ENCODE data around the gene EHBP1L1.
A peak's percentile ranks its signal among the peaks of the same experiment; 100 is the strongest.

The EHBP1L1 gene

GRCh38 chr11:65613091-65613928 is 37.5 kb downstream of the EHBP1L1 start:
- no peak for DNase-seq (ENCODE audit: extremely low read depth, low read depth)
- TF ChIP-seq, protein P1, sequence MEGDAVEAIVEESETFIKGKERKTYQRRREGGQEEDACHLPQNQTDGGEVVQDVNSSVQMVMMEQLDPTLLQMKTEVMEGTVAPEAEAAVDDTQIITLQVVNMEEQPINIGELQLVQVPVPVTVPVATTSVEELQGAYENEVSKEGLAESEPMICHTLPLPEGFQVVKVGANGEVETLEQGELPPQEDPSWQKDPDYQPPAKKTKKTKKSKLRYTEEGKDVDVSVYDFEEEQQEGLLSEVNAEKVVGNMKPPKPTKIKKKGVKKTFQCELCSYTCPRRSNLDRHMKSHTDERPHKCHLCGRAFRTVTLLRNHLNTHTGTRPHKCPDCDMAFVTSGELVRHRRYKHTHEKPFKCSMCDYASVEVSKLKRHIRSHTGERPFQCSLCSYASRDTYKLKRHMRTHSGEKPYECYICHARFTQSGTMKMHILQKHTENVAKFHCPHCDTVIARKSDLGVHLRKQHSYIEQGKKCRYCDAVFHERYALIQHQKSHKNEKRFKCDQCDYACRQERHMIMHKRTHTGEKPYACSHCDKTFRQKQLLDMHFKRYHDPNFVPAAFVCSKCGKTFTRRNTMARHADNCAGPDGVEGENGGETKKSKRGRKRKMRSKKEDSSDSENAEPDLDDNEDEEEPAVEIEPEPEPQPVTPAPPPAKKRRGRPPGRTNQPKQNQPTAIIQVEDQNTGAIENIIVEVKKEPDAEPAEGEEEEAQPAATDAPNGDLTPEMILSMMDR (IDR thresholded peaks at IDR 0.05; ENCODE audit: low read depth, low read length, missing control alignments) = no peak
- peak overlapping the region; percentile 76 for H3K4me3 ChIP-seq (replicated peaks; ENCODE audit: low read depth, low read length)

DNA sequence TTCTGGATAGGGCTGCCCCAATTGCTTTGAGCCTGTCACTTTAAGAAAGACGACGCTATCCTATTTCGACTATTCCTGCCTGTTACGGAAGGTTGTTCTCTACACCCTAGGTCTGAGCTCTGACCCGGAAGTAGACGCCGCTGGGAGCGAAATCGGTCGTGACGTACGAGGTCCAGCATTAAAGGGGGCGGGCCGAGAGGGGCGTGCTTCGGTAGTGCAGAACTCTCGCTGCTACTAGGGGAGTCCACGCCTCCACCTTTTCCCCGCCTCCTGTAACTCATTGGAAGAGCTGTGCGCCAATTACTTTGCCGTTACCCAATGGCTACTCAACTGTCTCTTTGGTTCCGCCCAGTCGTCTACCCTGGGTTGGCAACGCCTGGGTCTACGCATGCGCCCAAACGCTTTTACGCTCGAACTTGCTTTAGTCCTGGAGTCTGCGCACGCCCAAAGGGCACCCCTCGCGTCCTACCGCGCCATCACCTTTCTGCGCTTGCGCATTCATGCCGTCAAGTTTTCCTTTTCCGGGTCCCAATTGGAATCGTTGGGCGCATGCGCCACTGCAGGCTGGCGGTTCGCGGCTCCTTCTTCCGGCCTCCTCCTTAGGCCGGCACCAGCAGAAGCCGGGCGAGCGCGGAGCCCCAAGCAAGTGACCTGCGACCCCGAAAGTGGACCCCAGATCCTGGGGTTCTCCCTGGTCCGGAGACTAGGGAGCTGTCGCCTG is 39.5 kb downstream of the EHBP1L1 start, which contains the start of gene PCNX3:
Gene PCNX3, plus strand, starts transcription at position 548 of the 721 bp plus-strand sequence. CDS start 536 bp downstream, outside the sequence.
- peak within 1 kb of the TSS; percentile 76 for H3K4me3 ChIP-seq (replicated peaks; ENCODE audit: low read depth, low read length)
- TF ChIP-seq, protein P1 (IDR thresholded peaks at IDR 0.05; ENCODE audit: low read depth, low read length, missing control alignments) = no peak
- DNase-seq (ENCODE audit: extremely low read depth, low read depth) = peak; percentile 100

- TF ChIP-seq, protein P1 (IDR thresholded peaks at IDR 0.05; ENCODE audit: low read depth, low read length, missing control alignments) = no peak
- no peak for DNase-seq (ENCODE audit: extremely low read depth, low read depth)
Measured at GRCh38 chr11:65615950-65616574, 40.2 kb downstream of the EHBP1L1 start.

GRCh38 chr11:65616575-65617001 is 40.7 kb downstream of the EHBP1L1 start:
- TF ChIP-seq, protein P1 (IDR thresholded peaks at IDR 0.05; ENCODE audit: low read depth, low read length, missing control alignments) = no peak
- no peak for DNase-seq (ENCODE audit: extremely low read depth, low read depth)
- H3K4me3 ChIP-seq (replicated peaks; ENCODE audit: low read depth, low read length) = peak overlapping the region; percentile 76

More at GRCh38 chr11:65615950-65616574, 40.2 kb downstream of the EHBP1L1 start:
- H3K4me3 ChIP-seq (replicated peaks; ENCODE audit: low read depth, low read length) = peak overlapping the region; percentile 76

DNA sequence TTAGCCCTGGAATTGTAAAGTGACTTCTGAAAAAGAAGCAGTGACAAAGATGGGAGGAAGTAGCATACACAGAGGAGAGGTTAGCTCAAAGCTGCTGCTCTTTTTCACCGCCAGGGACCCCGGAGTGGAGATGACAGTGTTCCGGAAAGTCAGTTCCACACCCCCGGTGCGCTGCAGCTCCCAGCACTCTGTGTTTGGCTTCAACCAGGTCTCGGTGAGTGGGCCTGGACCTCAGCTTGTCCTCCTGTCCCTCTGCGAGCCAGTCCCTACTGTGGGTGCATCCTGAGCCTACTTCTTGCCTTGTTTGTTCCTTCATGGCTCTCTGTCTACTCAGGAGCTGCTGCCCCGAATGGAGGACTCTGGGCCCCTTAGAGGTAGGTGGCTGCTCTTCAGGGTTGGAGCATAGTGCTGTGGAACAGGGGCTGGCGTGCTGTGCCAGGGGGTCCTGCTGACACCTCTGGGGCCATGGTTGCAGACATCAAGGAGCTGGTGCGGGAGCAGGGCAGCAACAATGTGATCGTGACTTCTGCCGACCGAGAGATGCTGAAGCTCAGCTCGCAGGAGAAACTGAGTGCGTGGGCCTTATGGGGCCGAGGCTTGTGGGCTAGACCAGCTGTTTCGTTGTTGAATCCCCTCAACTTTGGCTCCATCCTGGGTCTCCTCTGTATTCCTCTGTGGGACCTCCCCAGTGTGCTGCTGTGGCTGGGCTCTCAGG is 41.4 kb downstream of the EHBP1L1 start:
- peak overlapping the region; percentile 76 for H3K4me3 ChIP-seq (replicated peaks; ENCODE audit: low read depth, low read length)
- TF ChIP-seq, protein P1 (IDR thresholded peaks at IDR 0.05; ENCODE audit: low read depth, low read length, missing control alignments) = no peak
- DNase-seq (ENCODE audit: extremely low read depth, low read depth) = no peak

Data from HFF-Myc (cell line).